Transverse colon (tissue), 4 donors: Measurements from ENCODE around the gene ZNF860.

Experiments
- POLR2A ChIP-seq: fragments of 450-650 bp; IDR thresholded peaks from one replicate; pipeline ENCODE4 v1.6.1; 2016; ENCODE audit warnings: antibody characterized with exemption, mild to moderate bottlenecking, moderate library complexity
- POLR2AphosphoS5 ChIP-seq, 3 donors: sonication (generic); formaldehyde crosslinking; IDR thresholded peaks; one replicate each; pipeline ENCODE4 v1.6.1; 2016; ENCODE audit warnings: antibody characterized with exemption in 3 of 3
- TF ChIP-seq, protein P1 (sequence below), 5 experiments: fragments of 200-600 bp in 3 of 5; fragments of 450-650 bp in 2 of 5; sonication (generic) in 3 of 5; IDR thresholded peaks; 1 replicate in 2 of 5; 2 replicates in 3 of 5; pipeline ENCODE4 v1.5.1; 2016 to 2017; ENCODE audit warnings: antibody characterized with exemption in 5 of 5, inconsistent platforms in 3 of 5, mild to moderate bottlenecking in 2 of 5, moderate library complexity in 1 of 5

DNA sequence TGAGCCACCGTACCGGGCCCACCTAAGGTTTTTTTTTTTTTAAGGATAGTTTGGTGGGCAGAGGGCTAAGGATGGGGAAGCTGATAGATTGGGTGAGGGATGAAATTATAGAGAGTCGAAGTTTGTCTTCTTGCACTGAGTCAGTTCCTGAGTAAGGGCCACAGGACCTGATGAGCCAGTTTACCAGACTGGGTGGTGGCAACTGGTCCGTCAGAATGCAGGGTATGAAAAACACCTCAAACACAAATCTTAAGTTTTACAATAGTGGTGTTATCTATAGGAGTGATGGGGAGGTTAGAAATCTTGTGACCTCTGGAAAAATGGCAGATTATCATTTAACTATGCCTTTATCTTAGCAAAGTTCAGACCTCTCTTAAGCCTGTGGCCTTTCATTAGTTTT is 2.8 kb downstream of the ZNF860 start:
- TF ChIP-seq POLR2AphosphoS5 (IDR thresholded peaks at IDR 0.05) (no peak), POLR2A (no peak)
- TF ChIP-seq, protein P1, sequence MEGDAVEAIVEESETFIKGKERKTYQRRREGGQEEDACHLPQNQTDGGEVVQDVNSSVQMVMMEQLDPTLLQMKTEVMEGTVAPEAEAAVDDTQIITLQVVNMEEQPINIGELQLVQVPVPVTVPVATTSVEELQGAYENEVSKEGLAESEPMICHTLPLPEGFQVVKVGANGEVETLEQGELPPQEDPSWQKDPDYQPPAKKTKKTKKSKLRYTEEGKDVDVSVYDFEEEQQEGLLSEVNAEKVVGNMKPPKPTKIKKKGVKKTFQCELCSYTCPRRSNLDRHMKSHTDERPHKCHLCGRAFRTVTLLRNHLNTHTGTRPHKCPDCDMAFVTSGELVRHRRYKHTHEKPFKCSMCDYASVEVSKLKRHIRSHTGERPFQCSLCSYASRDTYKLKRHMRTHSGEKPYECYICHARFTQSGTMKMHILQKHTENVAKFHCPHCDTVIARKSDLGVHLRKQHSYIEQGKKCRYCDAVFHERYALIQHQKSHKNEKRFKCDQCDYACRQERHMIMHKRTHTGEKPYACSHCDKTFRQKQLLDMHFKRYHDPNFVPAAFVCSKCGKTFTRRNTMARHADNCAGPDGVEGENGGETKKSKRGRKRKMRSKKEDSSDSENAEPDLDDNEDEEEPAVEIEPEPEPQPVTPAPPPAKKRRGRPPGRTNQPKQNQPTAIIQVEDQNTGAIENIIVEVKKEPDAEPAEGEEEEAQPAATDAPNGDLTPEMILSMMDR (IDR thresholded peaks at IDR 0.05), result no peak
